HG03196 (cell line): ENCODE results near the gene MAPK4.
A peak's percentile ranks its signal among the peaks of the same experiment; 100 is the strongest.

Experiments used
- ATAC-seq: cut with Tn5 transposase; IDR thresholded peaks from one replicate; pipeline ENCODE4 v1.9.1; 2021; ENCODE audit not compliant: unreplicated experiment

The MAPK4 gene

DNA sequence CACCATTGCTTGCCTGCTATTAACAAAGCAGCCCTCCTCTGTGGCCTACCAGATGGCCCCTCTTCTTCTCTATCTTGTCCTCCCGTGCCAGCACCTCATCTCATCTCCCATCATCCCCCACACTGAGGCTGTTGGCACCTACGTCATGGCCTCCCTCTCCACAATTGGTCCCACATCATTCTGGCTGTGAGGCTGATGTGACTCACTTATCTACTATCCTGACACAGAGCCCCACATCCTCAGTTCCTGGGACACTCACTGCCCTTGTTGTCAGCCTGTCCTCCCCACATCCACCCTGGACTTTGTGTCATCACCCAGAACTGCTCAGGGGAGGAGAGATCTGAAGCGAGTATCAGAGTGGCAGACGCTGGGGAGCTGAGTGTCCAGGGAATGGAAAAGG is 157.0 kb downstream of the MAPK4 start:
- ATAC-seq: no peak

- no peak for ATAC-seq
Observed at GRCh38 chr18:50717563-50717962, 157.7 kb downstream of the MAPK4 start.

DNA sequence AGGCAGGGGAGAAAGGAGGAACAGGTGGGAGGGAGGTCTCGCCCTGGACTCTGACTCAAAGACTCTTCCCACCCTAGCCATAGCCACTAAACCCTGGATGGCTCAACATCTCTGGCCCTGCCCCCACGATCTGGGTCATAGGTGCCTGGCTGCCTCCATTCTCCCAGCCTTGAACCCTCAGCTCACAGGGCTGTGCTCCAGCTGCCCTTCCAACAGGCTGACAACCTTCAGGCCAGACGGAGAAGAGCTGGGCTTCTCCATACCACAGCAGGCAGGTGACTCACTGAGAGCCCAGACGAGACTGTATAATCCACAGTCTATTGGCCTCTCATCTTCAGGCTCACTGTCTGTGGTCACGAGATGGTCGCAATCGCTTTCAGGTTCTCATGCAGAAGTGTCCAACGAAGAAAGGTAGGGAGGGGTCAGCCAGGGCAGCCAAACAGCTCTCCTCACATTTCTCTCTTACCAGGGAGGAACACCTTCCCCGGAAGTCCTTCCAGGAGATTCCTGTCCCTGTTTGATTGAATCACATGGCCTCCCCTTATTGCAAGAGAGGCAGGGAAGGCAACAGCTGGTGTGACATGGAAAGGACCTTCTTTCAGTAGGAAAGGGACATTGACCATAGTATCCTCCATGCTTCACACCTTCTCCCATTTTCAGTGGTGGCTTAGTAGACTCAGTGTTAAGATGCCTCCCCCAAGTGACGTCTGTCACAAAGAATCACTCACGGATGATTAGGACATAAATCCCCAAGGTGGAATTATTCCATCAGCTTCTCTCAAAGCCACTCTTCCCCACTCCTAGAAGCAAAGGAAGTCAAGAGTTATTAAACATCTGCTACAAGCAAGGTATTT is 159.8 kb downstream of the MAPK4 start:
- no peak for ATAC-seq

DNA sequence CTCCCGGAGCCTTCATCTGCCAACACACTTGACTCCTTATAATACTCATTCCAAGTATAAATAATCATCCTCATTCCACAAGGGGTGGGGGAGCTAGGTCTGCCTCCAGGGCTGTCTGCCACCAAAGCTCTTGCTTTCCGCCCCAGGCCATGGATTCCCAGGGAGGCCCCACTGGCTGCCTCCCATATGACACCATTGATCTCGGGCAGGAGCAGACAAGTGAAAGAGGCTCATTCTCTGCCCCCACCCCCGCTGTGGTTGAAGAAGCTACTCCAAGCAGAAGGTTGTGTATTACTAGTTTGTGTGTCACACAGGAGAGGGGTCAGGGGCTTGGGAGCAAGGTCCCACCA is 160.4 kb downstream of the MAPK4 start:
- no peak for ATAC-seq

DNA sequence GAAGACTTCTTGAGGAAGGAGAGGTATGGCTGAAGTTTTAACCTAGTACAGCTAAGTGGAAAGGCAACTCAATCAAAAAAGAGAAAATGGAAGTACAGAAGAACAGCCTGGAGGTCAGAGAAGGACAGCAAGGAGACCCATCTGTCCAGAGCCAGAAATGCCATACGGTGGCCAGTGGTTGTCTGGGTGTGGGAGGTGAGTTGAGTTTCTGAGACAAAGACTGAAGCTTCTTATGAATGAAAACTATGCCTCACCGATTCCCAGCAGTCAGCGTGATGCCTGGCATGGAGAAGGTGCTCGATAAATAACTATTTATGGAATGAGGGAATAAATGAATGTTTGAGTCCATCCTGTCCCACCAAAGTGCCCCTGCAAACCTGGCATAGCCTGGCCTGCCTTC is 161.1 kb downstream of the MAPK4 start:
- no peak for ATAC-seq

DNA sequence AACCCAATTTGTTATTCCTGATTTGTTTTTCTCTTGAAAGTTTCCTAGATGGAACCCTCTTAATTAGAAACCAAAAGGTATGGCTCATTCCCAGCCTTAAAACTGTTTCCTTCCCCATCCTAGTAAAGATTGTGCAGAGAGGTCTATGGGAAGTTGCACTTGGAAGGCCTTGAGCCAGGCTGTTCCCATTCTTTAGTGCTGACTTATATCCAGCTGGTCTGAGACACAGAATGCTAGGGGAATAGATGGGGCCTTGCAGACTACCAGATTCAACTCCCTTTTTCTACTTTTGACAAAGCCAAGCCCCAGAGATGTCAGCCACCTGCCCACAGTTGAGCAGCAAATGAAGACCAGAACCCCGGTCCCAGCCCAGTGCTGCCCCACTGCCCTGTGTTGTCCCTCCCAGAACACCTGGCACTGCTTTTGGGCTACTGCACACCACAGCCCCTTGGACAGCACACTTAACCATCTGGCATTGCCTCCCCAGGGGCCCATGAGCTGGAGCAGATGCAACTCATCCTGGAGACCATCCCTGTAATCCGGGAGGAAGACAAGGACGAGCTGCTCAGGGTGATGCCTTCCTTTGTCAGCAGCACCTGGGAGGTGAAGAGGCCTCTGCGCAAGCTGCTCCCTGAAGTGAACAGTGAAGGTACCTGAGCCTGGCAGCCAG is 161.7 kb downstream of the MAPK4 start:
- ATAC-seq: no peak

DNA sequence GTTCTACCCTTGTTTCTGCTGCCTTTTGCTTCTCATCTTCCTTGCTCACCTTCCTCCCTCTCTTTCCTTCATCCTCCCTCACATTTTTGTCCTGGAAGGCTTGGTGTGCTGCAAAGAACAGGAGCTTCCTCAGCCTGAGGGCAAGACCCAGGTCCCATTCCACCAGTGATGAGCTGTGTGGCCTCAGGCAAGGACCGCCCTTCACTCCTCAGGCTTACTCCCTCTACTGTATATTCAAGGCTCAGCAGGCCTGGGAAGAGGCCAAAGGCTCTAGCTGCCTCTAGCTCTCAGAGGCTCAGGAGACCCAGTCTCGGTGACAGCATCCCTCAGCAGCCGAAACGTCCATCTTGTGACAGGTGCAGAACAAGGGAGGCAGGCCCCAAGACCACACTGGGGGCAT is 162.4 kb downstream of the MAPK4 start:
- no peak for ATAC-seq

- ATAC-seq: no peak
Observed at GRCh38 chr18:50724751-50725151, 164.9 kb downstream of the MAPK4 start.

GRCh38 chr18:50726960-50727589 is 167.2 kb downstream of the MAPK4 start:
- peak; percentile 81 for ATAC-seq

DNA sequence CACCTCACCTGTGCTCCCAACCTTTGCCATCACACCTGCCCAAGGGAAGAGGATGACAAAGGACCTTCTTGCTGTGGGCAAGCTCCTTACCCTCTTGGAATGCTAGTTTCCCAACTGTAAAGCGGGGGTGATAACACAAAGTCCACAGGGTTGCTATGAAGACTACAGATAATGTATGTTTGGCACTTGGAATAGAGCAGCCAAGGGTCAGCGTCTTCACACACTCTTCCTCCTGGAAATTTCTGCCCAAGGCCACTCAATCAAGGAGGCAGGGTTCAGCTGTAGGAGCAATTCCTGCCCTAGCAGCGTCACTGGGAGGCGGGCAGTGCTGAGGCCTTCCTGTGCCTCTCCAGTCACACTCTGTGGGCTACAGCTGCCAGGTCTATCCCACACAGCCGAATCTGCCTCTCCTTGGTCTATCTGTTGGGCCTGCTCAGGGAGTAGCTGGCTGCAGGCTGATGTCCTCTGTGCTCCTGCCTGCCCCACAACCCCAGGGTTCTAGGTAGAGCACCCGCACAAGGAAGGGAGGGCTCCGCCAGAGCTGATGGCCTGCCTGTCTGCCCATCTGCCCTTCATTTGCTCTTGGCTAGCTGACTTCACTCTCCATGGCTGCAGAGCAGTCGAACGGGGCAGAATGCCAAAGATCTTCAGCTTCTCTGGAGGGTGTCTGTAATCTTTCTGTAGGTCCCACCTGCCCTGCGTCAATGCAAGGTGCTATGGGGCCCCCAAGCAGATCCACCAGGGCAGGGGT is 168.0 kb downstream of the MAPK4 start:
- no peak for ATAC-seq

DNA sequence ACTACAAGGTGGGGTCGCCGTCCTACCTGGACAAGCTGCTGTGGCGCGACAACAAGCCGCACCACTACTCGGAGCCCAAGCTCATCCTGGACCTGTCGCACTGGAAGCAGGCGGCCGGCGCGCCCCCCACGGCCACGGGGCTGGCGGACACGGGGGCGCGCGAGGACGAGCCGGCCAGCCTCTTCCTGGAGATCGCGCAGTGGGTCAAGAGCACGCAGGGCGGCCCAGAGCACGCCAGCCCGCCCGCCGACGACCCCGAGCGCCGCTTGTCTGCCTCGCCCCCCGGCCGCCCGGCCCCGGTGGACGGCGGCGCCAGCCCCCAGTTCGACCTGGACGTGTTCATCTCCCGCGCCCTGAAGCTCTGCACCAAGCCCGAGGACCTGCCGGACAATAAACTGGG is 169.5 kb downstream of the MAPK4 start:
- no peak for ATAC-seq

GRCh38 chr18:50729986-50730385 is 170.1 kb downstream of the MAPK4 start:
- no peak for ATAC-seq

- ATAC-seq: no peak
Observed at GRCh38 chr18:50734342-50734741, 174.5 kb downstream of the MAPK4 start.

GRCh38 chr18:50734886-50735285 is 175.0 kb downstream of the MAPK4 start:
- ATAC-seq: no peak

GRCh38 chr18:50737127-50737526 is 177.2 kb downstream of the MAPK4 start:
- ATAC-seq: no peak

DNA sequence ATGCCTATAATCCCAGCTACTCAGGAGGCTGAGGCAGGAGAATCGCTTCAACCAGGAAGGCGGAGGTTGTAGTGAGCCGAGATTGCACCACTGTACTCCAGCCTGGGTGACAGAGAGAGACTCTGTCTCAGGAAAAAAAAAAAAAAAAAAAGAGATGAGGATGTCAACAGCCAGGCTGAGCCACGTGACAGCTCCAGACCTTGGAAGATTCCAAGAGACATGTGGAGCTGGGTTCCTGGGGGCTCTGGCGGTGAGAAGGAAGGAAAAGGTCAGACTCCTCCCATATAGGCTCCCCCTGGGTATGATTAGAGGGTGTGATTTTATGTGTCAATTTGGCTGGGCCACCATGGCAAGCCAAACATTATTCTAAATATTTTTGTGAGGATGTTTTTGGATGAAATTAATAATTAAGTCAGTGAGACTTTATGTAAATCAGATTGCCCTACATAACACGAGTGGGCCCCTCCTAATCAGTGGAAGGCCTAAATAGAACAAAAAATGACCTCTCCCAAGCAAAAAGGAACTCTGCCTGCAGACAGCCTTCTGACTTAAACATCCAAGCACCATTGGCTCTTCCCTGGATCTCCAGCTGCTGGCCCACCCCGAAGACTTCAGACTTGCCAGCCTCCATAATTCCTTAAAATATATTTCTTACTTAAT is 178.3 kb downstream of the MAPK4 start:
- no peak for ATAC-seq

- ATAC-seq: no peak
Observed at GRCh38 chr18:50742952-50743351, 183.1 kb downstream of the MAPK4 start.

DNA sequence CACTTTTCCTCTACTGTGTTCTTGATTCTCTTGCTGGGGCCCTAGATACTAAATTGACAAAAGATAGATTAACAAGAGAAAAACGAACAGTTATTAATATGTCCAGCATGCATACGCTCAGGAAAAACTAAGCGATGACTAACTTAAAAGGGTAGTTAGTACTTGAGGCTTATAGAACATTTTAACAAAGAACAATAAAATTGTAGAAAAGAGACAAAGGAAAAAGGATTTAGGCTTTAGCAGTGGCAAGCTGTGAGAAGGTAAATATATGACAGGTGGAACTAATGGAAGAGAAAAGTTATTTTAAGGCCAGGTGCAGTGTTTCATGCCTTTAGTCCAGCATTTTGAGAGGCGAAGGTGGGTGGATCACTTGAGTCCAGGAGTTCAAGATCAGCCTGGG is 184.4 kb downstream of the MAPK4 start:
- ATAC-seq: no peak

GRCh38 chr18:50745945-50746344 is 186.1 kb downstream of the MAPK4 start:
- ATAC-seq: no peak

DNA sequence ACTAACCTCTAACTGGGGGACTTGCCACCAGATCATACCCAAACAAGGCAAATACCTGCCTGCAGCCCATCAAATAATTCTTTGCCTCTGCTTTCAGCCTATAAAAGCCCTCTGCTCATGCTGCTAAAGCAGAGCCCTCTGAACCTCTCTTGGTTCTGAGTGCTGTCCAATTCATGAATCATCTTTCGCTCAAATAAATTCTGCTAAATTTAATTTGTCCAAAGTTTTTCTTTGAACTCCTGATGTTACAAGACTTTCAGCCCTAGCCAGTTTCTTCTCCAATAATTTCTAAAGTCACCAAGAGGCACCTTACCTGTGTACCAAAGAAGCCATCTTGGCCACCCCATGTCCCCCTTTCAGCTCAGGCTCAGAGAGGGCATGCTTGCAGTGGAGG is 188.0 kb downstream of the MAPK4 start:
- no peak for ATAC-seq
